ENCODE measurements around the gene FKTN. TPM values are rescaled to one million over a fixed set of nuclear protein-coding genes. Genes with fewer than 3 reads are reported as not detected.

FKTN gene
- total and polyA plus RNA-seq, 9 donors, result 11.2 to 21.1 (median 16.4) TPM

DNA sequence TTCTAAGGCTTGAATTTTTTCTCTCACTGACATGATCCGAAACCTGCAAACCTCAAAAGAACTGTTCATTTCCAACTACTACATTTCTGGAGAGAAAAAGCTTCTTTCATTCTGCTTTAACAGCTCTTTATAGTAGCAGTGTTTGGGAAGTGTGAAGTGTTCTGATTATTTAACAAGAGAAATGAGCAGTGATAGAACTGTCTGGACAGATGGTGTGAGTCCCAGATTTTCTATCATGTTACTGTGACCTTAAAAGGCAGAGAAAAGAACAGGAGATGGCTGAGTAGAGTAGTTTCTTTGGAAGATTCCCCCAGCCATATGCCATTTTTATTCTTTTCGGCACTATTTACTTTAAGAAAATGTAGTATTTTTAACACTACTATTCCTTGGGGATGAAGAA lies 63.1 kb downstream of the FKTN start:
- WGBS (ENCODE audit: insufficient coverage), result no CpG with 5 or more reads among the region's 2 CpGs
- no peaks in the 10 kb centered on the region for H3K36me3 ChIP-seq (ENCODE audit: control insufficient read depth, insufficient read depth, low read length)

DNA sequence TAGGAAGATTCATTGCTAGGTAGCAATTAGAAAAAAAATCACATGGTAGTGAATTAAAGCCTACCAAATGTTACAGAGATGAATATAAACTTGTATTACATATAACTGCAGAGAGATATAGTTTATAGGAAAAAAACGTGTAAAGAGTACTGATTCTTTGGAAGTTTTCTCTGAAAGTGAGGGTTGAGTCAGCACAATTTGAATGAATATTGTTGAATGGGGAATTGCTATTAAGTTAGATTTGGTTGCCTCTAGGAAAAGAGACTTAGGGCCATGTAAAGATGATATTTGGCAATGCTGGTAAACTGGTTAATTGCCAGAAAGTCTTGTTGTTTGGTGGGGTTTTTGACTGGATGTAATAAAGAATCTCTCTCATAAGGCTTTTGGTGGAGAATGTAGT lies 67.2 kb downstream of the FKTN start:
- 25% methylated on average over 1 of the region's 1 CpG for WGBS (ENCODE audit: insufficient coverage)
- H3K36me3 ChIP-seq (ENCODE audit: control insufficient read depth, insufficient read depth, low read length), result no peaks in the 10 kb centered on the region
- no peak overlapping the region for H3K27ac ChIP-seq (ENCODE audit: low read length)
- DNase-seq, result no peak
- no peaks in the 10 kb centered on the region for H3K9me3 ChIP-seq (replicated peaks; ENCODE audit: control insufficient read depth, low read depth, low read length)
- H3K27me3 ChIP-seq (ENCODE audit: control insufficient read depth, insufficient read depth, low read length), result no peaks in the 10 kb centered on the region
- H3K4me1 ChIP-seq (ENCODE audit: control insufficient read depth, insufficient read depth, low read length), result no peaks in the 10 kb centered on the region
- H3K4me3 ChIP-seq (ENCODE audit: low read length), result no peak overlapping the region

More for the DNA sequence above, 63.1 kb downstream of the FKTN start:
- Histone ChIP-seq H3K27me3 (ENCODE audit: control insufficient read depth, insufficient read depth, low read length) (no peaks in the 10 kb centered on the region), H3K27ac (ENCODE audit: low read length) (no peak overlapping the region), H3K9me3 (replicated peaks; ENCODE audit: control insufficient read depth, low read depth, low read length) (no peaks in the 10 kb centered on the region), H3K4me1 (ENCODE audit: control insufficient read depth, insufficient read depth, low read length) (no peaks in the 10 kb centered on the region), H3K4me3 (ENCODE audit: low read length) (no peak overlapping the region)
- DNase-seq, result no peak

DNA sequence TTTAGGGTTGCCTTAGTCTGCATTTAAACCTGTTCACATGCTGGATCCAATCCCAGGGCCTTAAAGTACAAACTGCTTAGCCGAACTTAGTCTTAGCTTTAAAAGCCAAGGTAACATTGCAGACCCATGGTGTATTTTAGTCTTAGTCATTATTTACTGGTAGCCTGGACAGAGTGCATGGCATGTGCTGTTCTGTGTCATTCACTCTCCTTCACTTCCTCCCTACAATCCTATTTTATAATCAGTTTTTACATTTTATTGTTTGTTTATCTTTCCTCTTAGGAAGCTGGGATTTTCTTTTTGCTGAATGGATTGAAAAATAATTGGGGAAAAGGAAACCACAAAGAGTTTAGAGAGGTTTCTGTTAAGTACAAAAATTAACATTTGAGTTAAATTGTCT lies 74.9 kb downstream of the FKTN start:
- Histone ChIP-seq H3K4me3 (ENCODE audit: low read length) (no peak overlapping the region), H3K4me1 (ENCODE audit: control insufficient read depth, insufficient read depth, low read length) (no peaks in the 10 kb centered on the region), H3K27me3 (ENCODE audit: control insufficient read depth, insufficient read depth, low read length) (no peaks in the 10 kb centered on the region), H3K36me3 (ENCODE audit: control insufficient read depth, insufficient read depth, low read length) (peaks cover 3% of the 10 kb centered on the region), H3K27ac (ENCODE audit: low read length) (peak overlapping the region; percentile 44), H3K9me3 (replicated peaks; ENCODE audit: control insufficient read depth, low read depth, low read length) (no peaks in the 10 kb centered on the region)
- DNase-seq, result no peak
- 50% methylated on average over 1 of the region's 1 CpG for WGBS (ENCODE audit: insufficient coverage)

DNA sequence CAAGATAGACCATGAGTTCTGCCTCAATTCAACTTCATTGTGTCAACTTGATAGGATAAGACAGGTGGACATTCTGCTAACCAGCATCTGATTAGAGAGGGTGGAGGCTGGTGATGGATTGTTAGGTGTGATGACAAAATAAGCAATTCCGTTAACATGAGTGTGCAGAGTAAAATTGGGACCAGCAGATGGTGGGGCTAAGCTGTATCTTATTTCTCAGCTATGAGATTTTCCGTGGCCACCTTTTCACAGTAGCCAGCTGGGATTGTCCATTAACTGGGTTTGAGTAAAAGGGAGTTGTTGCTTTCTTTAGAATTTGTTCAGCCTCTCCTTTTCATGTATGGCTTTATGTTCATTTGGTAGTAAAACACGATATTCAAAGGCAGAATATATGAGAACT lies 75.5 kb downstream of the FKTN start:
- H3K4me3 ChIP-seq (ENCODE audit: low read length), result no peak overlapping the region
- no peaks in the 10 kb centered on the region for H3K27me3 ChIP-seq (ENCODE audit: control insufficient read depth, insufficient read depth, low read length)
- DNase-seq, result peak; percentile 64
- no peaks in the 10 kb centered on the region for H3K9me3 ChIP-seq (replicated peaks; ENCODE audit: control insufficient read depth, low read depth, low read length)
- H3K4me1 ChIP-seq (ENCODE audit: control insufficient read depth, insufficient read depth, low read length), result no peaks in the 10 kb centered on the region
- peaks cover 6% of the 10 kb centered on the region for H3K36me3 ChIP-seq (ENCODE audit: control insufficient read depth, insufficient read depth, low read length)
- peak overlapping the region; percentile 76 for H3K27ac ChIP-seq (ENCODE audit: low read length)
- 50% methylated on average over 1 of the region's 3 CpGs for WGBS (ENCODE audit: insufficient coverage)

DNA sequence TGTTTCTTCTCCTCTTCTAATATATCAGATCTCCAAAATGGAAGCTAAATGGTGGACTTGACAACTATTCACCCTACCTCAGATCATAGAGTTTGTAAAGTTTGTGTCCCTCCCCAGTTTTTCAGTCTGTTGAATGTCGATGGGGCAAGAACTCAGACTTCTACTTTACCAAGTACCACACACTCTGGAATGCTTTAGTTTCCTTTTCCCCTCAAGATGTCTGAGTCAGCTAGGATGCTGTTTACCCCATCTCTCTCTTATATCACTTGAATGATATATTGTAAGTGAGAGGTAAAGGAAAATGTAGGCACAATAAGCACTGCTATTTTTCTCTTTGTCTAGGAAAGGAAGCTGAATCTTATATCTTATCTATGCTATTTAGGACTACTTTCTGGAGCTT lies 78.4 kb downstream of the FKTN start:
- Histone ChIP-seq H3K4me3 (ENCODE audit: low read length) (no peak overlapping the region), H3K27me3 (ENCODE audit: control insufficient read depth, insufficient read depth, low read length) (no peaks in the 10 kb centered on the region), H3K4me1 (ENCODE audit: control insufficient read depth, insufficient read depth, low read length) (no peaks in the 10 kb centered on the region), H3K36me3 (ENCODE audit: control insufficient read depth, insufficient read depth, low read length) (peaks cover 8% of the 10 kb centered on the region), H3K9me3 (replicated peaks; ENCODE audit: control insufficient read depth, low read depth, low read length) (no peaks in the 10 kb centered on the region), H3K27ac (ENCODE audit: low read length) (no peak overlapping the region)
- WGBS (ENCODE audit: insufficient coverage), result no CpG with 5 or more reads among the region's 1 CpG
- DNase-seq, result no peak

DNA sequence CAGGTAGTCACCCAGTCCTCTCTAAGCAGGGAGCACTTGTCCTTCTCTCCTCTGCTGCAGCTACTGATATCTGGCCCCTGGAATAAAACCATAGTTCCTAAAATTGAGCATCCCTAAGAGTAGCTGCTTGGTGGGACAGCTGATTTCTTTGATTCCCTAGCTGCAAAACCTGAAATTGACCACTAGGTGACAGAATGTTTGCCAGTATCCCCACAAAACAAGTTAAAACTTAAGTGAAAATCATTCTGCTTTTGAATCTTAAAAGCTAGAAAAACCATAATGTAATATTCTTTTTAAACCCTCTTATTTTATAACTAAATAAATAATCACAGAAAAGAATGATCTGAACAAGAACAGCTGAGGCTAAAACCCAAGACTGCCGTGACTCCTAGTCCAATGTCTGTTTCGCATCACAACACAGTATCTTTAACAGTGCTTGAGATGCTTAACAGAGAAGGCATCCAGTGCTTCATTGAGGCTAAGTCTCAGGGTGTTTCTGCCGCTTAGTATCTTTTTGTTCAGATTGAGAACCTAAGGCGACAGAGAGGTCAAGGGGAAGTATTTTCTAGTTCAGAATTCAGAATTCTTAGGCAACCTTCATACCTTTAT lies 80.0 kb downstream of the FKTN start:
- no CpG with 5 or more reads among the region's 4 CpGs for WGBS (ENCODE audit: insufficient coverage)
- Histone ChIP-seq H3K9me3 (replicated peaks; ENCODE audit: control insufficient read depth, low read depth, low read length) (peaks cover 6% of the 10 kb centered on the region), H3K36me3 (ENCODE audit: control insufficient read depth, insufficient read depth, low read length) (peaks cover 8% of the 10 kb centered on the region), H3K27ac (ENCODE audit: low read length) (no peak overlapping the region), H3K4me3 (ENCODE audit: low read length) (no peak overlapping the region), H3K4me1 (ENCODE audit: control insufficient read depth, insufficient read depth, low read length) (no peaks in the 10 kb centered on the region), H3K27me3 (ENCODE audit: control insufficient read depth, insufficient read depth, low read length) (no peaks in the 10 kb centered on the region)
- DNase-seq, result no peak

DNA sequence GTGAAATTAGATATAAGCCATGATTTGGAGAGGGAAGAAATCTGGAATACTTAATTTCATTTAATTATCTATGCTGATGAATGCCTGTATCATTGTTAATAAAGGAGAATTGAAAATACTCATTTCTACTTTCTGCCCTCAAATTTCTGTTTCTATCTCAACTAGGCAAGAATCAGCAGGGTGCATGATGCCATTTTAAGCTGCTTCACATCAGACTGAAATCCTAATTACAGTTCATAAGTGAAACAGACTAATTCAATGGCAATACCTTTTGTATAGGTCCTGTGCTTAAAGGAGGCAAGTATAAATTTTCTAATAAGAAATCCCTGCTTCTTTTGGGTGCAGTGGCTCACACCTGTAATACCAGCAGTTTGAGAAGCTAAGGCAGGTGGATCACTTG lies 82.0 kb downstream of the FKTN start:
- Histone ChIP-seq H3K27me3 (ENCODE audit: control insufficient read depth, insufficient read depth, low read length) (no peaks in the 10 kb centered on the region), H3K4me3 (ENCODE audit: low read length) (no peak overlapping the region), H3K4me1 (ENCODE audit: control insufficient read depth, insufficient read depth, low read length) (no peaks in the 10 kb centered on the region), H3K27ac (ENCODE audit: low read length) (no peak overlapping the region), H3K36me3 (ENCODE audit: control insufficient read depth, insufficient read depth, low read length) (peaks cover 7% of the 10 kb centered on the region), H3K9me3 (replicated peaks; ENCODE audit: control insufficient read depth, low read depth, low read length) (peaks cover 6% of the 10 kb centered on the region)
- DNase-seq, result no peak

DNA sequence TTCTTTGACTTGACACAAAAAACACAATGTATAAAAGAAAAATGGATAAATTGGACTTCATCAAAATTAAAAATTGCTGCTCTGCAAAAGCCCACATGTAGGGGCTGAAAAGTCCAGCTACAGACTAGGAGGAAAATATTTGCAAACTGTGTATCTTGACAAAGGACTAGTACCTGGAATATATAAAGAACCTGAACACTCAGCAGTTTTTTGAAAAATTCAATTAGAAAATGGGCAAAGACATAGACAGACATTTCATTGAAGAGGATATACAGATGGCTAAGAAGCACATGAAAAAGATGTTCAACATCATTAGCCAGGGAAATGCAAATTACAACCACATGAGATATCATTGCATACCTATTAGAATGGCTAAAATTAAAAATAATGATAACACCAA lies 85.9 kb downstream of the FKTN start:
- peaks cover 2% of the 10 kb centered on the region for H3K36me3 ChIP-seq (ENCODE audit: control insufficient read depth, insufficient read depth, low read length)
- no peaks in the 10 kb centered on the region for H3K27me3 ChIP-seq (ENCODE audit: control insufficient read depth, insufficient read depth, low read length)
- peaks cover 8% of the 10 kb centered on the region for H3K4me1 ChIP-seq (ENCODE audit: control insufficient read depth, insufficient read depth, low read length)
- no peak for DNase-seq
- H3K4me3 ChIP-seq (ENCODE audit: low read length), result no peak overlapping the region
- no peak overlapping the region for H3K27ac ChIP-seq (ENCODE audit: low read length)
- H3K9me3 ChIP-seq (replicated peaks; ENCODE audit: control insufficient read depth, low read depth, low read length), result peaks cover 6% of the 10 kb centered on the region

DNA sequence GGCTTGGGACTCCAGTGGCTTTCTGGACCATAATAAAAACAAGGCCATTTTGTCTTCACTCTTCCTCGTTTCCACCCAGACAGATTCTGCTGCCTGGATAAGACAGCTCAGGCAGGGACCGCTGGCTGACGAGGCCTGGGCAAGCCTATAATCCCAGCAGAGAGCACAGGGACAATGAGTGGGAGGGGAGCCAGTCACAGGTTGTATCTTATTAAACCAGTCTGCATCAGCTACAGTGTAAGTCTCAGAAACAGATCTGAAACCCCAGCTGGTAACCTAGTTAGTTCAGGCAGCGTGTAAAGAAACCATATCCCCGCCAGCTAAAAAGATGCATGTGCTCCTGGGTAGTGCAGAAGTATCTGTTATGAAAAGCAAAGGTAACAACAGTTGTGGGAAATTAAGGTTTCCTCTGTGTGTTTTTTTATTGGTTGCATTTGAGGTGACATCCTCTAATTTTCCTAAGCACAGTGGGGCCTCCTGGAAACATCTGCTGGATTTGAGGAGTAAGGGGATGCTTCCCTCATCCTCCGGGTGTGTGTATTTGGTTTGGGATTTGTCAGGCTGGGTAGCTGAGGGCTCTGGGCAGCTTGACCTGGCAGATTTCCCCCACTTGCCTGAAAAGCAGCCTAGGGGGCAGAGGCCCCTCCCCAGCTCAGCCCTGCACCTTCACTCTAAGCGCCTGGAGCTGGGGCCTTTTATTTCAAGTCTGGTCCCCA lies 89.1 kb downstream of the FKTN start:
- Histone ChIP-seq H3K27me3 (ENCODE audit: control insufficient read depth, insufficient read depth, low read length) (no peaks in the 10 kb centered on the region), H3K36me3 (ENCODE audit: control insufficient read depth, insufficient read depth, low read length) (no peaks in the 10 kb centered on the region), H3K4me3 (ENCODE audit: low read length) (no peak overlapping the region), H3K4me1 (ENCODE audit: control insufficient read depth, insufficient read depth, low read length) (peaks cover 8% of the 10 kb centered on the region), H3K27ac (ENCODE audit: low read length) (peak overlapping the region; percentile 0), H3K9me3 (replicated peaks; ENCODE audit: control insufficient read depth, low read depth, low read length) (peaks cover 6% of the 10 kb centered on the region)
- WGBS (ENCODE audit: insufficient coverage), result 56% methylated on average over 4 of the region's 7 CpGs
- no peak for DNase-seq

DNA sequence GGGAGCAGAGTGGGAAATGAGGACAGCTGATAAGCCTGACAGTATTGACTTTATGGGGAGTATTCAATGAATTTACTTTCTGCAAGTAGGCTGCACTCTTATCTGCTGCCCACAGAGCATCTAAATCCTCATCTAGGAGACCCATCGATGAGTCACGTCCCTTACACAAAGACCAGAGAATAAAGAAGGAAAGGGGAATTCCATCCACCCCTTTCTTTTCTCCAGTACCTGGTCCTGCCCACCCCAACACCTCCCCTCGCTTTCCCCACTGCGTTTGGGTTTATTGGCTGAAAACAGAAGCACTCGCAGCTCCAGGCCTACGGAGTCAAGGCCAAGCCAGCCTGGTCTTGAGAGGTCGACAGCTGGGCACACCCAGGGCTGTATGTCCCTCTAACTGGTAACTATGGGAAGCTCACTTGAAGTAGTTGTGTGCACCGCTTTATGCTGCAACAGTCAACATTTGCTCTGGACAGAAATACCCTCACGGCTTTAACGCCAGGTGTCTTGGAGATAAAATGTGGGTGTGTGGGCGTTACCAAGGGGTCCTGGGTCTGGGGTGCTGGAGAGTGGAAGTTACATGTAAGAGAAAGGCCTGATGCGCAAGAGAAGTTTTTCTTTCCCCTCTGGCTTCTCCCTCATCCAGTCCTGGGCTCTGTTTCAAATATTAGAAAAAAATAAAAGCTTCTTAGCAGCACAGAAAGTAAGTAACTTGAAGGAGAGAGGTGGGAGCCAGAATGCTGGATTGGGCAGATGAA lies 89.8 kb downstream of the FKTN start:
- H3K27me3 ChIP-seq (ENCODE audit: control insufficient read depth, insufficient read depth, low read length), result no peaks in the 10 kb centered on the region
- 66% methylated on average over 5 of the region's 12 CpGs for whole genome bisulfite sequencing (ENCODE audit: insufficient coverage)

More for the DNA sequence above, 89.8 kb downstream of the FKTN start:
- Histone ChIP-seq H3K9me3 (replicated peaks; ENCODE audit: control insufficient read depth, low read depth, low read length) (peaks cover 2% of the 10 kb centered on the region), H3K4me1 (ENCODE audit: control insufficient read depth, insufficient read depth, low read length) (peaks cover 8% of the 10 kb centered on the region), H3K27ac (ENCODE audit: low read length) (peak overlapping the region; percentile 0), H3K4me3 (ENCODE audit: low read length) (no peak overlapping the region), H3K36me3 (ENCODE audit: control insufficient read depth, insufficient read depth, low read length) (no peaks in the 10 kb centered on the region)
- peak; percentile 74 for DNase-seq
